ENCODE results near the gene CTSW. TPM values are rescaled to one million over a fixed set of nuclear protein-coding genes. Genes with fewer than 3 reads are reported as not detected.

CTSW gene
- polyA plus RNA-seq, 12 donors = 0.32 to 5.3 (median 0.78) TPM; not detected in 2

DNA sequence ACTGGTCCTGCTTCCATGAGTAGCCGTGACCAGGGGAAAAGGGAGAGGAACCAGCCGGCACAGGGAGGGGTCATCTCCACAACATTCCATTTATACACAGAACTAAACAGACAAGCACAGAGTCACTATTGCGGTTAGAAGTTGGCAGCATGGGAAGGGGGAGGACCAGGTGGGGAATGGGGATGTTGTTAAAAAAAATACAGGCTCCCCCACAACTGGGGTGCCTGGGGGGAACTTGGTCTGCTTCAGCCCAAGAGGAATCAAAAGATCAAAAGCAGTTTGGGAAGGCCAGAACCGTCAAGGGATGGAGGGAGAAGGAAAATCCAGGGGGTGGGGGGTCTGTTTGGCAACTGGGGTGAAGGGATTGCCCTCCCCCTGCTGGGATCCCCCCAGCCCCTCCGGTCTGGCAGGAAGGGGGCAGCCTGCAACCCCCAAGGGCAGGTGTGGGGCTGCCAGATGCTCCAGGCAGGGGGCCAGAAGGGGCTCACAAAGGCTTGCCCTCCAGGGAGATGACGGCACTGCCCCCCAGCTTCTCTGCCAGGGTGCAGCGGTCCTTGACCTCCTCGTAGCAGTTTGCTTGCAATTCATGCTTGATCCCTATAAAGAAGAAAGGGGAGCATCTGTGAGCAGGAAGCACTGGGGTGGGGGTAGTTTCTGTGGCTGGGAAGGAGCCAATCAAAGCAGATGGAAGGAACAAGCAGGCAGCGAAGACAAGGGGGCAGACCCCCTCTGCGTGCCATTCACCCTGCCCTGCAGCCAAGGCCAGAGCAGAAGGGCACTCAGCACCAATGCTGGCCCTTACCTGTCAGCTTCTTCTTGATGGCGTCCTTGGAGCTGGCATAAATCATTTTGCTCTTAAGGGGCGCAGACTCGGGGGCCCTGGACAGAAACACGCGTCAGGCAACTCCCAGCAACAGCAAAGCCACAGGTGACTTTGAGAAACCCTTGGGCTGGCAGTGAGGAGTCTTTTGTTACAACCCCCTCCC is 24.5 kb upstream of the CTSW start:
- DNase-seq = no peak

DNA sequence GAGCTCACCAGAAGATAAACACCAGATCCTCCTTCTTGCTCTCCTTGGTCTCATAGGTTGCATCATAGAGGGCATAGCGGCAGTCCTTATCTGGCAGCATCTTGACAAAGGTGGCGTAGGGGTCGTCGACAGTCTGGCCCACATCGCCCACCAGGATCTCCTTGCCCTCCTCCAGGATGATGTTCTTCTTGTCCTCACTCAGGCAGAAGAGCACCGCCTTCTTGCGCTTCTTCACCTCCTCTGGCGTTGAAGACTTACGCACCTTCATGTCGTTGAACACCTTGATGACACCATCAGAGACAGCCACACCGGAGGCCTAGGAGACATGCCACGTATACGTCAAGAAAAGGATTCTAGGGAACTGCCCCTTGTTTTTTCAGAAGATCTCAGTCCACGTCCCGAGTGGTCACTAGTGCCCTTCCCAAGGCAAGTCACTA is 23.7 kb upstream of the CTSW start:
- DNase-seq = no peak

DNA sequence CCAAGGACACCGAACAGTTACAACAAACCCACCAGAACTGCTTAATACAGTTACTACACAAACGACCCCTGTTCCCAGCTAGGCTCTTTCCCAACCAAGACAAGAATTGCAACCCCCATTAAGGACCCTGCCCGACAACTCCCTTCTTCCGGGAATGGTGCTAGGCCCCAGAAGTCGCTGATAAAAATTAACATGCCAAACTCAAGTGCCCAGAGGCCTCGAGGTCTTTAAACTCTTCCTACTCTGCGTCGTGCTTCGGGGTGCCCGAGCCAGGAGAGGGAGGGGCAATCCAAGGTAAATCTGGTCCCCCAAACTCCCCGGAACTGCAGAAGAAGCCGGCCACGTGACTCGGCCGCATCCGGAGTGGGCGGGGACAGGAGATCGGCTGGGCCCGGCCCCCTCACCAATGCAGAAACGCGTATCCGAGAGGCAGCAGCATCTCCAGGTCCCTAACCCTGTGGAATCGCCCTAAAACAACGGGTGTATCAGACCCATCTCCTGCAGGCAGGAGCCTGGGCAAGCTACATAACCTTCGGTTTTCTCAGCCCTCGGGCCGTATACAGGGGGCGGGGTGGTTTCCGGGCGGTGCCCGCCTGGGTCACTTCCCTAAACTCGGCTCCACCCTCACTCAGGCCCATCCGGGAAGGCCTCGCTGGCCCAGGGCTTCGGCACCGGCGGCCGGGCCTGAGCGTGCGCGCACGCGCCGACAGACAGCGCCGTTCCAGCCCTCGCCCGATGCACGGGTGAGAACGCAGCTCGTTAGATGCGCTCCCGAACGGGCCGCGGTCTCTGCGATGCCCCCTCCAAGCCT is 22.7 kb upstream of the CTSW start:
- peak; percentile 79 for DNase-seq

DNA sequence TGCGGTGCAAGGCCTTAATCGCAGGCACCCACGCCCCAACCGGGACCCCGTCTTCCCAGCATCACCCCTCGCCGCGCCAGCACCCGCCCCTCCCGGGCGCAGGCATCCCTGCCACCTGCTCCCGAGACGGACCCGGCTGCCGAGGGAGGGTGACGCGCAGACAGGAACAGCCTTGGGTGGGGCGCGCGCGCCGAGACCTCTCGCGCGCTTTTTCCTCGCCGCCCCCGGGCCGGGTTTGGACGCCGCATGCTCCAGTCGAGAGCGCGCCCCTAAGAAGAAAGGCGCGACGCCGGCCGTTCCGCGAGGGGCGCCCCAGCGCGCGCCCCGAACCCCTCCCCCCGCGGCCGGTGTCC is 22.2 kb upstream of the CTSW start:
- no peak for DNase-seq

DNA sequence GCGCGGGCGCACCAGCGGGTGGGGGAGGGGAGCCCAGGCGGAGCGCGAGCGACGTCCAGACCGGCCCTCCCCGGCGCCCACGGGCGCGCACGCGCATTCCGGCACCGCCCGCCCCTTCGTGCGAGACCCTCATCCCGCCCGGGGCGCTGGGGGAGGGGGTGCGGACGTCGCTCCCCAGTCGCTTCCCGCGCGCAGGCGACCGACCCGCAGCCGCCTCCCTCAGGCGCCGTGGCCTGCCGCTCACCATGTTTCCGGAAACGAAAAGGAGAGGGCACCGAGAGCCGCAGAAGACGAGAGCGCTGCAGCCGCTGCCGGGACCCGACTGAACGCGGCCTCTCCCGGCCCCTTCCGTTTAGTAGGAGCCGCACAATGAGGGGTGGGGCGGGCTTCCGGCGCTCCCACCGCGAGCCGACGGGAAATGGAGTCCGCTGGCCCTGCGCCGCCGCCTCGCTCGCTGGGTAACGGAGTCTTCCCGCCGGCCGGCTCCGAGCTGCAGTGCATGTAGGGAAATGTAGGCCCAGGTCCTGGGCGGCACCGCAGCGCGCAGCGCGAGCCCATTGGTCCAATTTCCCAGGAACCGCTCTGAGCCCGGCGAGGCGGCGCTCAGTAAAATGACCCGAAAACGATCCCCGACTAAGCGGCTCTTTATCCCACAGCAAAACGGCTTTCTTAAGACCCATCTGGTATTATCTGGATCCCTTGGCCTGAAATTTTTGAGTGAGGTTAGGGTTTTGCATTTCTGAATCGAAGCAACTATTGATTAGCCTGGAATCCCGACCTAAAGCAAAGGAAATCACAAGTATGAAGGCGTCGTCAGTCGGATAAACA is 21.6 kb upstream of the CTSW start, which contains the start of gene CFL1:
CFL1 (minus strand) TSS at position 328 of the 828 bp plus-strand sequence; CDS start at position 247, 81 bp downstream.
- DNase-seq = peak; percentile 98

DNA sequence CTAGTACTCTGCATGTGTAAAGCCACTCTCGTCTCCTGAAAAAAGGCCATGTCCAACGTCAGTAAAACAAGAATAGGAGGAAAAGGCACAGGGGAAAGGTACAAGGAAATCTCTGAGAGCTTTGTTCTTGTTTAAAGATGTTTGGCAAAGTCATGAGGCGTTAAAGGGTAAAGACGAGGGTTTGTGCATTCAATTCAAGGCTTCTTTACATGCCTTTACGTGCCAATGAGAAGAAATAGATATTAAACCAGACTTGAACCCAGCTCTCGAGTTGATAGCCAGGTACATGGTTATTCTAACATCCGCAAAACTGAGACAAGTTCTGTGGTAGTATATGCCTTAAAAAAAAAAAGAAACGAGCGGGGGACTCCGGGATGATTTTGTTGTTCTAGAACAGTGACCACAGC is 21.0 kb upstream of the CTSW start:
- DNase-seq = no peak

DNA sequence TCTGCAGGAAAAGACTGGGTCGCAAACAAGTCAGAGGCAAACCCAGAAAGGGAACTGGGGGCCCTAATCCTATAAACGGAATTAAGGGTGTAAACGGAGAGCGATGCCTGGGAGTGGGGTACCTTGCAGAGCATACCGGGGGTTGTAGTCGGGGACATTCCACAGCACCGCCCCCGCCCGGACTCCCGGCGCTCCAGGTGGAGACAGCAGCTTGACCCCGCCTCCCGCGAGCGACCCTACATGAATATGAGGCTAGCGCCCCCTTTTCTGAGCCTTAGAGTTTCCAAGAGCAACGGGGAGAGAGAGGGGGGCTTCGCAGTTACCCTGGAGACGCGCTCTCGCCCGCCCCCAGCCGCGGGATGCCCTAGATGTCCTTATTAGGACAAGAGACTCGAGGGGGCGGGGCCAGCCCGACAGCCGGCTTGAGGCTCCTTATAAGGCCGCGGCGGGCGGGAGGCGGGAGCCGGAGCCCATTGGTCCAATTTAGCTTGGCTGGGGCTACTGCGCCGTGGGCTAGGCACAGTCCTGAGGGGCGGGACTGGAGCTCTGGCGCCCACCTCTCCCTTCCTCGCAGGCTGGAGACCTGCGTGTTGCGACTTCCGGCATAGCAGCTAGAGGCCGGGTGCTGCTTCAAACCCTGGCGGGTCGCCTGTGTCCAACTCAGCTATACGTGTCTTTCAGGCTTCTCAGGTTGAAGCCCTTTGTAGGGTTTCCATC is 20.4 kb upstream of the CTSW start:
- DNase-seq = peak; percentile 95

DNA sequence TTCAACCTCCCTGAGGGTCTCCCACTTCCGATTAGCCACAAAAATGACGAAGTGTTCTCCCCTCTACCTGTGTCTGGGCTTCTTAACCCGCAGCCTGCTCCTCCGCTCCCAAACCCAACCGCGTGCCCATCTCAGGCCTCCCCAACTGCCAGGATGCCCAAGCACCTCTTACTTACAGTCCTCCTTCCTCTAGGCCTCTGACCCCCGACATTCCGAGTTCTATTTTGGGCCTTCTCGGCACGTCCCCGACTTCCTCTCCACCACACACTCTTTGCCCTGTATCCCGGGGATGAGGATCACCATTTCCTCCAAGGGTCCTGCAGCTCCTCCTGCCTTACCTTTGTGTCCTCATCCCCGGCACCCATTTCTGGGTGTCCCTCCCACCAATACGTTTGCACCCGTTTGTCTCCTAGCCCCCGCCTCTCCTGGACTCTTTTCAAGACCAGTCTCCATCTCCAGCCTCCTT is 19.8 kb upstream of the CTSW start:
- no peak for DNase-seq

DNA sequence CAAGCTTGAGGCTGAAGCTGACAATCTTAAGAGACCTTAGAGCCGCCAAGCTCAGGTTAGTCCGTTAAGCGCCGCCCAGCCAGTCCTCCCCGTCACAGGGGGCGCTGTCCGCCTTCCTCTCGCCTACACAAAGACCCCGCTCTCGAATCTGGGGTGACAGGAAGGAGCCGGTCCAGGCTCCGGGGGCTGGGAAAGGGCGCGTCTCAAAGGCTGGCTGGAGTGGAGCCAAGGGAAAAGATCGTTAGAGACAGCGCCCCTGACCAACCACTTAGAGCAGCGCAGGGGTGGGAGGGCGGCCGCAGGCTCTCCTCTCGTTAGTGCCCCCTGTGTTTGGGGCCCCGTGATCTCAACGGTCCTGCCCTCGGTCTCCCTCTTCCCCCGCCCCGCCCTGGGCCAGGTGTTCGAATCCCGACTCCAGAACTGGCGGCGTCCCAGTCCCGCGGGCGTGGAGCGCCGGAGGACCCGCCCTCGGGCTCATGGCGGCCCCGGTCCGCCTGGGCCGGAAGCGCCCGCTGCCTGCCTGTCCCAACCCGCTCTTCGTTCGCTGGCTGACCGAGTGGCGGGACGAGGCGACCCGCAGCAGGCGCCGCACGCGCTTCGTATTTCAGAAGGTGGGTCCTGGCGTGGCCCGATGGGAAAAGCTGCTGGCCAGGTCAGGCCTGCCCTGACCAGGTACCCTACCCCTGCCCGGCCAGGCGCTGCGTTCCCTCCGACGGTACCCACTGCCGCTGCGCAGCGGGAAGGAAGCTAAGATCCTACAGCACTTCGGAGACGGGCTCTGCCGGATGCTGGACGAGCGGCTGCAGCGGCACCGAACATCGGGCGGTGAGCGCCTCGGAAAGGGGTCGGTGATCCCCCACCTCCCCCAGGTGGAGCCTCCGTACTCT is 19.1 kb upstream of the CTSW start, which contains the start of gene MUS81:
MUS81 (plus strand) TSS at position 156 of the 887 bp plus-strand sequence; CDS start at position 477, 321 bp downstream.
- DNase-seq = peak; percentile 94

DNA sequence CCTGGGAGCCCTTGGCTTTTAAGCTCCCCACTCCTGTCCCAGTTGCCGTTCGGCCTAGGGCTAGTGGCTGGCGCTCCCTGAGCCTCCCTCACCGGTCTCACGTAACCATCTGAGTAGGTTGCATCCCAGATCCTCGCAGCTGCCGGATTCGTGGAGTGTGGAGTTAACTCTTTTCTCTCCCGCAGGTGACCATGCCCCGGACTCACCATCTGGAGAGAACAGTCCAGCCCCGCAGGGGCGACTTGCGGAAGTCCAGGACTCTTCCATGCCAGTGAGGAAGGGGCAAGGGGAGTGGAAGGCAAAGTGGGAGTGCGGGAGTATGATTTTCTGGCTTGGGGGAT is 18.5 kb upstream of the CTSW start:
- DNase-seq = no peak

DNA sequence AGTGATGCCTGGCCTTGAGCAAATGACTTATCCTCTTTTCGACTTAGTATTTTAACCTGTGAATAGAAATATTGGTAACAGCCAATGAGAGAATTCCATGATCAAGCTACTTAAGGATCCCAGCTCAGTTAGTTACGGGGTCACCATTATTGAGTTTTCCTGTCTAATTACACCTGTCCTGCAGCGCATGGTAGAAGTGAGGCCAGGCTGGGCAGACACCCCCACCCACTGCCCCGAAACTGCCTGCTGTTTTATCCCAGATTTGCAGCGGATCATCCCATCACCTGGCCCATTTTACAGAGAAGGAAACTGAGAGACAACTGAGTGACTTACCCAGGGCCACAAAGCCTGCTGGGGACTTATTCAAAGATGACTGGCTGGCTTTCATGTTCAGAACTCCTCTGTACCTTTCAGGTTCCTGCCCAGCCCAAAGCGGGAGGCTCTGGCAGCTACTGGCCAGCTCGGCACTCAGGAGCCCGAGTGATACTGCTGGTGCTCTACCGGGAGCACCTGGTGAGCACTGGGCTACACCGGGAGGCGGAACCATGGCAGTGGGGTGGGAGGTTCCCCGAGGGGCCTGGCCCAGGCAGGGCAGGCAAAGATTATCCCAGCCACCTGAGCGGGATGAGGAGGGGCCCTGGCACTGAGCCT is 18.0 kb upstream of the CTSW start:
- no peak for DNase-seq

DNA sequence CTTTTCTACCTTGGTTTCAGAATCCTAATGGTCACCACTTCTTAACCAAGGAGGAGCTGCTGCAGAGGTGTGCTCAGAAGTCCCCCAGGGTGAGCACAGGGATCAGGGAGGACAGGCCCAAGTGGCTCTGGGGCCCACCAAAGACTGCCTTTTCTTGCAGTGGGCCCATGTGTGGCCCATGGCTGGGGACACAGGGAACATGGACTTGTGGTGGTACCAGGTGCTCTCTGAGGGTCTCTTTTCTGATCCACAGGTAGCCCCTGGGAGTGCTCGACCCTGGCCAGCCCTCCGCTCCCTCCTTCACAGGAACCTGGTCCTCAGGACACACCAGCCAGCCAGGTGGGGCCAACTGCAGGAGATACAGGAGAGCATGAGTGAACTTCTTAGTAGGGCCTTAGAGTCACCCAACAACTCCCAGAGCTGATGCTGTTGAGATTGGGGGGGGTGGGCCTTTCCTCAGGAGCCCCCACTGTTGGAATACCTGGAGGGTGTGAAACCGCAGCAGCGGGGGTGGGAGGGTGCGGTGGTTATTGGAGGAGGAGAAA is 17.4 kb upstream of the CTSW start:
- no peak for DNase-seq

DNA sequence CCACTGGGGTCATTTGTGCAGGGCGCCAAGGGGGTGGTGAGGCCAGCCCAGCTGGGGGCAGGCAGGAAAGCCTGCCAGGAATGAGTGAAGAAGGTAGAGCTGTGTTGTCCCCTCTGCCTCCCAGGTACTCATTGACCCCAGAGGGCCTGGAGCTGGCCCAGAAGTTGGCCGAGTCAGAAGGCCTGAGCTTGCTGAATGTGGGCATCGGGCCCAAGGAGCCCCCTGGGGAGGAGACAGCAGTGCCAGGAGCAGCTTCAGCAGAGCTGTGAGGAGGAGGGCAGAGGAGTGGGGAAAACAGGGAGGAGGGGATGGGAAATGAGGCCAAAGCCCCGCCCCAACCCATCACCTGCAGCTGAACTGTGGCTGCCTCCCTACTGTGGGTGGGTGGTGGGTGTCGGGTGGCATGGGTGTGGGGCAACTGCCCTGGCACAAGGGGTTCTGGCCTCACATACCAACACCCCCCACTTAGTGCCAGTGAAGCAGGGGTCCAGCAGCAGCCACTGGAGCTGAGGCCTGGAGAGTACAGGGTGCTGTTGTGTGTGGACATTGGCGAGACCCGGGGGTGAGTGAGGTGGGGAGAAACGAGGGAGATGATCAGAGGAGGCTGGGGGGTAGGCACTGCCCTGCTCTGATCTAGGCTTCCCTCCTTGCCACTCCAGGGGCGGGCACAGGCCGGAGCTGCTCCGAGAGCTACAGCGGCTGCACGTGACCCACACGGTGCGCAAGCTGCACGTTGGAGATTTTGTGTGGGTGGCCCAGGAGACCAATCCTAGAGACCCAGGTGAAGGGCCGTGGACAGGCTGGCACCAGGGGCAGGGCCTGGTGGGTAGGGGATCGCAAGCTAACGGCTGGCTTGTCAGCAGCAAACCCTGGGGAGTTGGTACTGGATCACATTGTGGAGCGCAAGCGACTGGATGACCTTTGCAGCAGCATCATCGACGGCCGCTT is 16.4 kb upstream of the CTSW start:
- DNase-seq = no peak

DNA sequence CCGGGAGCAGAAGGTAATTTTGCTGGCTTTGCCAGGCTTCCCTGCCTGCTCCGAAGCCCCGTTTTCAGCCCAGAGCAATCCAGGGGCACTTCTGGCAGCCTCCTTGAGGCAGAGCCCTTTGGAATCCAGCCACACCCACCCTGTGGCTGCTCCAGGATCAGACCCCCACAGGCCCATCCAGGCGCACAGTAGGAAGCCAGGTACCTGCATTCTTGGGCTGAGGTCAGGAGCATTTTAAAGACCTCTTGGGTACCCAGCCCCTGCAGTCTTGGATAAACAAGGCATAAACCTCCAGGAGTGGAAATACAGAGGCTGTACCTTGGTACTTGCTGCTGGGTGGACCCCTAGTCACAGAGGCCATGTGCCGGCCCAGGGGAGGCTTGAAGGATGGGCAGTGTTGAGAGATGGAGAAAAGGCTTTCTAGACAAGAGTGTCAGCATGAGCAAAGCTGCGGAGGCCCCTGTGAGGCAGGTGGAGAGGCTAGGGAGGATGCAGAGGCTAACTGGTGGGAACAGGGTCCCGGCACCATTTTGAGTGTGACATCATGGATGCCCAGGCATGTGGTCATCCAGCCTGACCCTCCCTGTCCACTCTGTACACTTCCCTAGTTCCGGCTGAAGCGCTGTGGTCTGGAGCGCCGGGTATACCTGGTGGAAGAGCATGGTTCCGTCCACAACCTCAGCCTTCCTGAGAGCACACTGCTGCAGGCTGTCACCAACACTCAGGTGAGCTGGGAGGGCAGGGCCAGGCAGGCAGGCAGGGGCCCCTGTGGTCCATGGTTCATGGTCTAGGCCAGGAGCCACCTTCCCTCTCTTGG is 15.5 kb upstream of the CTSW start:
- no peak for DNase-seq

DNA sequence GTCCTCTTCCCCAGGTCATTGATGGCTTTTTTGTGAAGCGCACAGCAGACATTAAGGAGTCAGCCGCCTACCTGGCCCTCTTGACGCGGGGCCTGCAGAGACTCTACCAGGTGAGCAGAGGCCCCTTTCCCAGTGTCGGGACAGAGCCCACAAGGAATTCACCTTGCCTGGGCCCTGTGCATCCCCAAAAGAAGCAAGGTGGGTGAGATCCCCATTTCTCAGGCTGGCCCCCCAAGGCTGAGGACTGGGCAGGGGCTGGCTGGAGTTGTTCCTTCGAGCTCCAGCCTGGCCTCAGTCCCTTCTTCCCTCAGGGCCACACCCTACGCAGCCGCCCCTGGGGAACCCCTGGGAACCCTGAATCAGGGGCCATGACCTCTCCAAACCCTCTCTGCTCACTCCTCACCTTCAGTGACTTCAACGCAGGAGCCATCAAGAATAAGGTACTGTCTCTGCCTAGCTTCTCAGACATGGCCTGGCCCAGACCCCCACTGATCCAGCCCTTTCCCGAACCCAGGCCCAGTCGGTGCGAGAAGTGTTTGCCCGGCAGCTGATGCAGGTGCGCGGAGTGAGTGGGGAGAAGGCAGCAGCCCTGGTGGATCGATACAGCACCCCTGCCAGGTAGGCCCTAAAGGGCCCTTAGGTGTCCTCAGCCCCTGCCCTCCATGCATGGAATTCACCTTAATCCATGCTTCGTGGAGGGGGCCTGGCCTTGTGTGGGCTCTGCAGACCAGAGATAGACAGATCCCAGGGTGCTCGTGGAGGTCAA is 14.7 kb upstream of the CTSW start:
- DNase-seq = no peak

DNA sequence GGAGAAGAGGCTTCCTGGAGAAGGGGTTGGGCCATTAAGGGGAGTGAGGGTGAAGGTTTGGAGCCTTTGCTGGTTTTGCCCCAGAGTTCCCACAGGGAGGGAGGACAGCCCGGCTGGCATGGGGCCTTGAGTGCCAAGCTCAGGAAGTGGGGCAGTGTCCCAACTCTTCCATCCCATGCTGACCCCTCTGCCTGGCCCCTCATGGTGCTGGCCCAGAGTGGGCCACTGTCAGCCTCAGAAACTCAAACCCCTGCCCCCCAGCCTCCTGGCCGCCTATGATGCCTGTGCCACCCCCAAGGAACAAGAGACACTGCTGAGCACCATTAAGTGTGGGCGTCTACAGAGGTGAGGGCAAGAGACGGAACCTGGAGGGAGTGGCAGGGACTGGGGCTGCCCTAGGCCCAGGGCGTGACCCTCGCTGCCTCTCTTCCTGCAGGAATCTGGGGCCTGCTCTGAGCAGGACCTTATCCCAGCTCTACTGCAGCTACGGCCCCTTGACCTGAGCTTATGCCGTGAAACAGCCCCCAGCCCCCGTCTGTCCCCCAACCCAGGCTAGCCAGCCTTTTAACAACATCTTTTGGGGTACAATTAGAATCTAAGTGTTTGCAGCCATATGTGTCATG is 14.0 kb upstream of the CTSW start:
- no peak for DNase-seq
